Right ventricle myocardium superior (tissue), 1 donor: ENCODE results near the gene ACBD3. TPM values are rescaled to one million over a fixed set of nuclear protein-coding genes. Genes with fewer than 3 reads are reported as not detected.

Experiments used
- ATAC-seq: fragments of 200-7000 bp; cut with Tn5 transposase; one replicate; pipeline ENCODE4 v1.9.1; 2020; ENCODE audit warnings: mild to moderate bottlenecking; ENCODE audit not compliant: poor library complexity
- DNase-seq: peaks from one replicate; pipeline ENCODE4 v3.0.0-alpha.2; 2020
- intact Hi-C: fragments of 100-400 bp; cut with DNase I; formaldehyde crosslinking; loops from one replicate; pipeline ENCODE4 v1.11.2; 2022
- total RNA-seq: library from RNA; stranded (reverse); fragmentation: NEBNext Ultra II Directional; extraction: Animal tissue kit (Norgen Biotek cat#: 25700); gene quantifications from one replicate; pipeline ENCODE4 v1.2.1, GENCODE V29; 2021
- donor health status: DM: no; HTN: yes; CAD: no; lungs with severe emphysema.

ACBD3 gene
- total RNA-seq, 1 donor from 2014 or later = 23.8 TPM

DNA sequence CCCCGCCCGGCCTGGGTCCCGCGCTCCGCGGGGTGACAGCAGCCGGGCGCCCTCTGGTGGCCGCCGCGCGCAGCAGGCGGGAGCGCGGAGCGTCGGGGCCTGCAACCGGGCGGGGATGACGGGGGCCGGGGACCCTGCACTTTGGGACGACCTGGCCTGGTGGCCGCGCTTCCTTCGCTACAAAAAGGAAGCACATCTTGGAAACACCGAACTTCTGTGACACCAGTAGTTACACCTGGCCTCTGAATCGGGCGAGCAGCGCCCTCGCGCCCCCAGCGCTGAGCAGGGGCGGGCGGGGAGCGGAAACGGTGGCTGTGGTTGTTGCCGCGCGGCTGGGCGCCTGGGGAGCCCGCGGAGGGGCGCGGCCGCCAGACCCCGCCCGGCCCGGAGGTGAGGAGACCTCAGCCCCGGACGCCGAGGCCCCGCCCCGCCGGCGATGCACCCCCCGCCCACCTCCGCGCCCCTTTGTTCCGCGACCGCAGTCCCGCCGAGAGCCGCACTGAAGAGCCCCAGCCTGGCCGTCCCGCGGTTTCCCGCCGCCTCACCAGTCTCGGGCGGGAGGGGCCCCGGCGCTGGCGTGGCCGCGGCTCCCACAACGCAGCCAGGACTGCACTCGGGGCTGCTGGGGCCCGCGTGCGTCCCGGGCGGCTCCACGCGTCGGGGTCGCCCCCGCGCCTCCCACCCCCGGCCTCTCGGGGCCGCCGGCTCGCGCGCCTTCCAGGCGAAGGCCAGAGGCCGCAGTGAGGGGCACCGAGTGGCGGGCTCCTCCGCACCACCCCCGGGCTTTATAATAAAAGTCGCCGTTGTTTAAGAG is 64.7 kb downstream of the ACBD3 start:
- peak; percentile 93 for ATAC-seq
- peak; percentile 80 for DNase-seq
- intact Hi-C loops = loop anchor here (5.0 to 10.0 kb wide), 3 partner anchors 59 to 213 kb away; partner anchors contain the start of genes H3-3A and SDE2

DNA sequence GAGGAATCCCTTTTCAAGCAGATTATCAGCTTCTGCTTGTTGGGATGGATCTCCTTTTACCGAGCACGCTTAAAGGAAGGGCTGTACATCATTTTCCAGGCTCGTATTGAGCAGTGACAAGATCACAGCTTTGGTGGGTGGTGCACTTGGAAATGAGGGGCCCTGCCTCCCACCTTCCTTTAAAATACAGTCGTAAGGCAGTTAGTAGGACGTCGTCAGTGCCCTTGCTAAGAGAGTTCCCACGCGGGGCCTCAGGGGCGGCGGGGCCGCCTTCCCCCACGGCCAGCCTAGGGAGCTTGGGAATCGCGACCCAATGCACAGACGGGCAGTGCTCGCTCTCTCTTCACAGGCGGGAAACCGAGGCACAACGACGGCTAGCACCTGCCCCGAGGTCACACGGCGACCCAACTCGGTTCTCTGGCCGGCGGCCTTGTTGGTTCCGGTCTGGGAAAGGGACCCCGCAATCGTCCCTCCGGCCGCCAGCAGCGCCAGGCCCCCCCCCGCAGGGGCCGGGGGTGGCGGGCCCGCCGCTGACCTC is 65.4 kb downstream of the ACBD3 start:
- no peak for ATAC-seq
- intact Hi-C loops = loop anchor here (5.0 to 10.0 kb wide), 3 partner anchors 59 to 214 kb away; partner anchors contain the start of genes H3-3A and SDE2
- DNase-seq = no peak

DNA sequence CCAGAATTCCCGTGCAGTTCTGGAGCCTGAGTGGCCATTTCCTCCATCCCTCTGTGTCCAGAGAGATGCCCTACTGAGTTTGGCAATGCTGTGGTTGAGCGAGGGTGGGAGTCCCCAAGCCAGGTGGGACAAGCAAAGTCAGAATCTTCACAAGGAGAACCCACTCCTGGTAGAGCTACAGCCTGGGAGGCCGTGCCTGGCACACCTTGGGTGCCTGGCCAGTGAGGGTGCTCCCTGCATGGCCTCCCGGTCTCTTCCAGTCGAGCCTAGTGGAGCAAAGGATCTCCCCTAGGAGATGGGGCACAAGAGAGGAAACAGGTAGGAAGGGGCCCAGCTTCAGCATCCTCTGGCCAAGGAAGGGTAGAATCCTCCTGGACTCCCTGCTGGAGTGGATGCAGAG is 66.1 kb downstream of the ACBD3 start:
- intact Hi-C loops = loop anchor here (5.0 to 10.0 kb wide), 3 partner anchors 58 to 214 kb away; partner anchors contain the start of genes H3-3A and SDE2

DNA sequence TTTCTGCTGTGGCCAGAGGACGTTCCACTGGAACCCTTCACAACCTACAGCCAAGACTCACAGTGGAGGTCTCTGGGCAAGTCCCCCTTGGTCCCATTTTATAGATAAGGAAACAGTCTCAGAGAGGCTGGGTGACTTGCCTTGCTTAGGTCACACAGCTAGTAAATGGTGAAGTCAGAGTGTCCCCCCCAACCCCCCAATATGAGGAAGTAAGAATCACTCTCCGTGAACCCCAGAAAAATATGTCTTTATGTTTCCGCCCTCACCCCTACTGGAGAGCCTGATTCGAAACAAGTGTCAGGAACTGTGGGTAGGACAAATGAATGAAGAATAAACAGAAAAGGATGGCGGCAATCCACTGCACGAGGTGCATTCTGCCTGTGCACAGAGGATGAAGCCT is 67.4 kb downstream of the ACBD3 start:
- intact Hi-C loops = no loop called here
- no peak for DNase-seq
- ATAC-seq = no peak

More for the DNA sequence above, 66.1 kb downstream of the ACBD3 start:
- ATAC-seq (no peak), DNase-seq (peak; percentile 23)

DNA sequence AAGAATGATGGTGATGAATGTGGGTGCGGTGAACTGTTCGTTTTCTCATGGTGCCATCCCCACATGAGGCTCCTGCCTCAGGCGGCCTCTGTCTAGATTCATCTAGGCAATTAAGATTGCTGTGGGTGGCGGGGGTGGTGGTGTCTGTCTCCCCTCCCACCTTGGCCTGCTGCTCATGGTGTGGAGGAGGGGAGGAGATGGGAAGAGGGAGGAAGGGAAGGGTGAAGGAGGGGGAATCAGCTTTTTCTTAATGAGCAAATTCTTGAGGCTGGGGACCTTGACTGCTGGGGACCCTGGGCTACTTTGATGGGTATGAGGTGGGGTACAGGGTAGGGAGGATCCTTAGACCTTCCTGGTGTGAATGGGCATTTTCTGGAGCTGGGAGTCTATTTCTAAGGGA is 68.2 kb downstream of the ACBD3 start:
- no peak for DNase-seq
- no peak for ATAC-seq
- intact Hi-C loops = no loop called here

DNA sequence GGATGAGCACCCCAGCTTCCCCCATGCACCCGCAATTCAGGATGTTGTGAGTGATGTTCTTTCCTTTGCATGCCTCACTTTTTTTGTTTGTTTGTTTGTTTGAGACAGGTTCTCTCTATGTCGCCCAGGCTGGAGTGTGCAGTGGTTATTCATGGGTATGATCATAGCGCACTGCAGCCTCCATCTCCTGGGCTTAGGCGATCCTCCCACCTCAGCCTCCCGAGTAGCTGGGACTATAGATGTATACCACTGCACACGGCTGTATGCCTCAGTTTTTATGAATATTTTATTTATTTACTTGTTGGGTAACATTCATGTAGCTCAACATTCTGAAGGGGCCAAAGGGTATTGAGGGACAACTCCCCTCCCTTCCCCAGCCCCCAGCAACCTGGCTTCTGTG is 69.2 kb downstream of the ACBD3 start:
- no peak for DNase-seq
- intact Hi-C loops = no loop called here
- no peak for ATAC-seq

DNA sequence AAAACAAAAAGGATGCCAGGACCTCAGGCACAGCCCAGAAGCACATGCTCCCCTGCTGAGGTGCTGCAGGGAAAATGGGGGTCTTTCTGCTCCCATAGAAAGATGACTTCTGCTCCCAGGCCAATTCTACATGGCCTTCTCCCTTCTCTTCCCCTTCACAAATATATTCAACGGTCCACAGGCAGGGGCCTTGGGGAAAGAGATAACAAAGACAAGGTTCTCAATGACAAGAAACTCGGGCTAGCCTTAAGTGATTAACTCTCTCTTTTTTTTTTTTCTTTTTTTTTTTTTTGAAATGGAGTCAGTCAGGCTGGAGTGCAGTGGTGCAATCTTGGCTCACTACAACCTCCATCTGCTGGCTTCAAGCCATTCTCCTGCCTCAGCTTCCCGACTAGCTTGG is 69.9 kb downstream of the ACBD3 start:
- ATAC-seq = no peak
- intact Hi-C loops = no loop called here
- DNase-seq = no peak

DNA sequence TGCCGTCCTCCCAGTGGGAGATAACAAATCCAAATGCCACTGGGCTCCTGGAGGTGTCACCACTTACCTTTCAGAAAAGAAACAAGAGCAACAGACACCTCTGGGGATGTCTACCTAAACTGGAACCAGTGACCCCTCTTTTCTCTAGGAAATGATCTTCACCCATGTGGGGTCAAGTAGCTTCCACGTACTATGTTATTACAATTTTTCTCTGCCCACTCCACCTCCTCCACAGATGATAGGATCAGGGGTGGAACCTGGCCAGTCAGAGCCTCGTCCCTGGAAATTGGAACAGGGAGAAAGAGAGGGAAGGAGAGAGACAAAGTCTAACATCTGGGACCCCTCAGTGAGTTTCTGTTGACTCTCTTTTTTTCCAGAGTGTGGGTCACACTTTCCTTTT is 73.9 kb downstream of the ACBD3 start:
- intact Hi-C loops = loop anchor here (5.0 kb wide), 1 partner anchor 45 kb away; no protein-coding TSS in a partner anchor

DNA sequence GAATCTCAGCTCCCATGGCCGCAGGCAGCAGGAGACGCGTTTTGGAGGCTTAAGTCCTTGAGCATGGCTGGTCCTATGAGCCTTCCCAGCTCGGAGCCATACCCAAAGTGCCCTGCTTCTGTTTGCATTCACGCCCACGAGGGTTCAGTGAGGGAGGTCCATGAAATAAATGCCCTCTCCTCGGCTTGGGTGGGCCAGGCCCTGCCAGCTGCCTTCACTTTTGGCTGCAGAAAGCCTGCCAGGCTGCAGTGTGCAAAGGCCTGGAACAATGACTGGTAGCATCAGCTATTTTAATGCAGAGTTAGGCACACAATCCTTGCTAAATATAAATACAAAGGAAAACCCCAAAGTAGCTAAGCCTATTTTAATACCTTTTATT is 74.7 kb downstream of the ACBD3 start:
- intact Hi-C loops = loop anchor here (5.0 kb wide), 1 partner anchor 45 kb away; no protein-coding TSS in a partner anchor
- ATAC-seq = no peak

More for the DNA sequence above, 73.9 kb downstream of the ACBD3 start:
- ATAC-seq (no peak), DNase-seq (peak; percentile 10)

DNA sequence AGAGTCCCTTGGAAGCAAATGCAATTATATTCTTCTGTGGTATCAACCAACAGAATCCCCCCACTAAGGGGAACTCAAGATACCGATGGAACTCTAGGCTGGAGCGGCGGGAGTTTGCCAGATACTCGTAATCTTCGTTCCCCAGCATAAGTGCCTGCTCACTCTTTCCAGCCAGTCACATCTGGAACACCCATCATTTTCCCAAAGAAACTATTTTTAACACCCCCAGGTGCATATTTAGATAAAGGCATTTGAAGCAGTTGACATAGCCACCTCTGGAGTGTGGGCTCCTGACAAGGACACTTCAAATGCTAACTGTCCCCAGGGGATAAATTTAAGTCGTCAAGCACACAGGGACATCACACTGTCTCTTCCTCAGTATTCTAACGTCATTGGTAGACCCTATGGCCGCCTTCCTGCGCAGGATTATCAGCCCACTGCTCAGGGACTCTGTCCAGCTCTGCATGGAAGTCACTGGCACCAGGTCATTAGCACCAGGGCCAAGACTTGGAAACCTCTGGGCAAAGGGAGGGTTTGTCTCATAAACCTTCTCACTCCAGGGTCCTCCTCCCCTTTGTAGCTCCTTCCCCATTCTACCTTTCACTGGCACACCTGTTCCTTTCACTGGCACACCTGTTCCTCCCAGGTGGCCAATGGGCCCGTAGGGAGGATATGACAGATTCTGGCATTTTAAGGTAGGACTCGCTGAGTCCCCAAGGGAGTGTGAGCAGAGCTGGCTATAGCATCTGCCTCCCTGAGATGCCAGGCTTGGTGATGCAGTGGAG is 75.3 kb downstream of the ACBD3 start:
- ATAC-seq = peak; percentile 1
- intact Hi-C loops = loop anchor here (5.0 kb wide), 1 partner anchor 44 kb away; no protein-coding TSS in a partner anchor
- DNase-seq = peak; percentile 43

More for the DNA sequence above, 74.7 kb downstream of the ACBD3 start:
- peak; percentile 38 for DNase-seq

DNA sequence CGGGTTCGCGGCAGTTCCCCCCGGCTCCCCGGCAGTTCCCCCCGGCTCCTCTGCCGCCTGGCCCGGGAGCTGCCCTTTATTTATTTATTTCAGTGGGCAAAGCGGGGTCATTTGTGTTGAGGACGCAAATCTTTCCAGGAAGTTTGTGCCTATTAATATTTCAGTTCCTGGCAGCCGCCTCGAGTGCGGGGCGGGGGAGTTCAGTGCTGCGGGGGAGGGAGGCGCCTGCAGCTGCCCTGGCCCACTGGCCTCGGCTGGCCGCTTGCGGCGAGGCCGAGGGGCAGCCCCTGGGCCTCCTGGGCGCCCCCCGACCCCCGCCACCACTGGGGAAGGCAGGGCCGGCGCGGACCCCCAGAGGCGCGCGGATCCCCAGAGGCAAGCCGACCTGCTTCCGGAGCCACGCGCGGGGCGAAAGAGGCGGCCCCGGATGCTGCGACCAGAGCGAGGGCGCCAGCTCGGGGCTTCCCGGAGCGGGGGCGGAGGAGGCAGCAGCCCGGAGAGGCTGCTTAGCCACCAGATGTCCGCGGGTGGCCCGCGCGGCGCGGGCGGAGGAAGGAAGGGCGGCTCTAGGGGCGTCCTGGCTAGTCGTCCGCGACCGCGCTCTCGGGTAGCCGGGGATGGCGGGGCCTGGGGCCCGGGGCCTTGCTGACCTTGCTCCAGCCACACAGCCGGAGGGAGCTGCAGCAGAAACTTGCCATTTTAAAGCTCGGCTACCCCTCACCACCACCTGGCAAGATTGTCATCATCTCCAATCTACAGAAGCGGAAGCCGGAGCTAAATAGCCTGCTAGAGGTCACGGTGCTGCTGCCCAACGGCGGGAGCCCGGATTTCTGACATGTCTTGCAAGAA is 76.1 kb downstream of the ACBD3 start:
- ATAC-seq = peak; percentile 80
- intact Hi-C loops = loop anchor here (5.0 kb wide), 1 partner anchor 43 kb away; no protein-coding TSS in a partner anchor
- peak; percentile 83 for DNase-seq

DNA sequence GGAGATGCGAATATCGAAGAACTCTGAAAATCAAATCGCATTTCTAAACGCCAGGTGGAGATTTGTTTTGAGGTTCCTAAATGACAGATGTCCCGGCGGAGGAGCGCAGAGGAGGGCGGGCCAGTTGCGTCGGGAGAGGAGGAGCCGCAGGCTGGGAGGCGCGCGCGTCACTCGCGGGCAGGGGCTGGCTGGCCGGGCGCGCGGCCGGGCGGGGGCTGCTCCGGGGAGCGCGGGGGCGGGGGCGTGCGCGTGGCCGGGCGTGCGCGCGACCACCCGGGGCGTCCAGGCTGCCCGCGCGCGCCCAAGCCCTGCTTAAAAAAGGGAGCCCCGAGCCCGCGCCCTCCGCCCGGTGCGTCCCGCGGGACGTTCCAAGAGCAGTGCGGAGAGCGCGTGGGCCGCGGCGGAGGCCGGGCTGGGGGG is 76.7 kb downstream of the ACBD3 start:
- peak; percentile 94 for DNase-seq
- ATAC-seq = peak; percentile 90
- intact Hi-C loops = loop anchor here (5.0 kb wide), 1 partner anchor 43 kb away; no protein-coding TSS in a partner anchor

DNA sequence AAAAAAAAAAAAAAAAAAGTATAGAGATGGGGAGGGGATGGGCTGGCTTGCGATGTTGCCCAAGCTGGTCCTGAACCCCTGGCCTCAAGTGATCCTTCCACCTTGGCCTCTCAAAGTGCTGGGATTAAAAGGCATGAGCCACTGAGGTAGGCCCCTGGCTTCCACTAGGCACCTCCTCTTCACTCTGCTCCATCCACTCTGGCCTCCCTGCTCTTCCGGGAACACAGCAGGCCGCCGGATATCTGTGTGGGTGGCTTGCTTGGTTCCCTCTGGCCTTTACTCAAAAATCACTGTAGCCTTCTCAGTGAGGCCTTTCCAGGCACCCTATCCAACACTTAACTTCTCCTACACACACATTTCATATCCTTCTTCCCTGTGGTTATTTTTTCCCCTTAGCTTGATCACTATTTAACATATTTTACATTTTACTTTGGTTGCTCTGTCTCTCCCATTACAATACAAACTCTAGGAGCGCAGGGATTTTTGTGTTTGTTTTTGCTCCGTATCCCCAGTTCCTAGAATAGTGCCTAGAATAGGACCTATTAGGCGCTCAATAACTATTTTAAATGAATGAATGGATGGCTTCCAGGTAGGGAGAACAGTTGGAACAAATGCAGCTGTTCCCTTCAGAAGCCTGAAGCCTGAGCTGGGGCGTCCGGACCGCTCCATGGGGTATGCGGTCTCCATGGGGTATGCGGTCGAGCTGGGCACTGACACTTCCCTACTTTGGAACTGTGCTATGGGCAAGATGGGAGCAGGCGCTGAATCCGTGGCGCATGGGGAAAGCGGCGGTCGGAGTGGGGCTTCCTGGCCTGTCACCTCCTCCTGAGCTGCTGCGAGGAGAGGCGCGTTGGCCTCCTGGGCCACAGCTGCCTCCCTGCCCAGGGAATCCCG is 77.4 kb downstream of the ACBD3 start:
- peak; percentile 42 for ATAC-seq
- intact Hi-C loops = no loop called here
- peak; percentile 54 for DNase-seq

DNA sequence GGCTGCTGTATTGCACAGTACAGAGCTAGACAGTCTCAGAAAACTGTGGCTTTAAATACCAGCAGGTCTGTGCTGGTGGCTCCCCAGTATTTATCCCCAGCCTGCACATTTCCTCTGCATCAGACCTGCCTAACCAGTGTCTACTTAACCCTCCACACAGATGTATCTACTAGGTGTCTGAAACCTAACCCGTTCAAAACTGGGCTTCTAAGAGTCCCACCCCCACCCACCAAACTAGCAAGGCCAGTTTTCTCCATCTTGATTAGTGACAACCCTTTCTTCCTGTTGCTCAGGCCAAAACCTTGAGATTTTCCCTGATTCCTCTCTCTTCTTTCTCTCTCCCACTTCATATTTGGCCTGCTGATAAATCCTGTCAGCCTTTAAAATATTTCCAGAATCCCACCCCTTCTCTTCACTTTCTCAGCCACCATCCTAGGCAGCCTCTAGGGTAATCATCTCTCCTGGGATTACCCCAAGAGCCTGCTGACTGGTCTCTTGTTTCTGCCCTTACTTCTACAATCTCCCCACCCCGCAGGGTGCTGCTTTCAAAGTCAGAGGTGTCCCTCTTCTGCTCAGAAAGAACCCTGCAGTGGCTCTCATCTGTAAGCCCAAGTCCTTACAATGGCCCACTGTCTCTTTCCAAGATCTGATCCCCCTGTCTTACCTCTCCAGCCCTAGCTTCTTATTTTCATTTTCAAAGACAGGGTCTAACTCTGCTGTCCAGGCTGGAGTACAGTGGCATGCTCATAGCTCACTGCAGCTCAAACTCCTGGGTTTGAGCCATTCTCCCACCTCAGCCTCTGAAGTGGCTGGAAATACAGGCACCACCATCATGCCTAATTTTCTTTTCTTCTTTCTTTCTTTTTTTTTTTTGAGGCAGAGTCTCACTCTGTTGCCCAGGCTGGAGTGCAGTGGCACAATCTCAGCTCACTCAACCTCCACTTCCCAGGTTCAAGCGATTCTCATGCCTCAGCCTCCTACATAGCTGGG is 78.8 kb downstream of the ACBD3 start:
- DNase-seq (peak; percentile 20), ATAC-seq (no peak)
- intact Hi-C loops = no loop called here

DNA sequence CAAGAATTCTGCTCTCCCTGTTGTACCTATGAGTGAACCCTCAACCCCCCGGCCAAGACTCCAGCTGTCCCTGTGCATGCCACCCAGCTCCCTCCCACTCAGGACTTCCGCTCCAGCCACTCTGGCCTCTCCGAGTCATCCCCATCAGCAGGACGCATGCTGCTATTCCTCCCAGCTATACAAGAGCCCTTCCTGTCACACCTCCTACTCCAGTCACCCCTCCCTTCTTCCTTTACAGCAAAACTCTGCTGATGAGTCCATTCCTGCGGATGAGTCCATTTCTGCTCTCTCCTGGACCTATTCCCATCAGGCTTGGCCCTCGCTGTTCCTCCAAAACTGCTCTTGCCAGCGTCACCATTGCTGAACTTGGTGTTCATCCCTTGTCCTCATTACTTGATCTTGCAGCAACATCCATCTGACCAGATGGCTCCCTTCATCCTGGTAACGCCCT is 81.8 kb downstream of the ACBD3 start:
- intact Hi-C loops = no loop called here
- DNase-seq = peak; percentile 26
- no peak for ATAC-seq
